ENCODE data around the gene KLK5.
"Not testable (repeated sequence)": the region's sequence is repeated elsewhere in the genome, so short reads cannot be mapped to it uniquely, and the experiment has no call there.

DNA sequence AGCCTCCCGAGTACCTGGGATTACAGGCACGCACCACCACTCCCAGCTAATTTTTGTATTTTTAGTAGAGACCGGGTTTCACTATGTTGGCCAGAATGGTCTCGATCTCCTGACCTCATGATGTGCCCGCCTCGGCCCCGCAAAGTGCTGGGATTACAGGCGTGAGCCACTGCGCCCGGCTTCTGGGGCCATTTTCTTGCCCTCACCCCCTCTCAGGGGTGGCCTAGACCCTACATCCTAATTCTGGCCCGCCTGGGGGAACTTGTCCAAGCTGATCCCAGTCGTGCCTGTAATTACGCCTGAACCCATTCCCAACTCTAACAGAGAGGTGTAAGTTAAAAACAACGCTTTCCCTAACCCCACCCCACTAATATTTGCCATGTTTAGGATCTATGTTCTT, 31.6 kb upstream of the KLK5 start:
- TF ChIP-seq, protein P1, sequence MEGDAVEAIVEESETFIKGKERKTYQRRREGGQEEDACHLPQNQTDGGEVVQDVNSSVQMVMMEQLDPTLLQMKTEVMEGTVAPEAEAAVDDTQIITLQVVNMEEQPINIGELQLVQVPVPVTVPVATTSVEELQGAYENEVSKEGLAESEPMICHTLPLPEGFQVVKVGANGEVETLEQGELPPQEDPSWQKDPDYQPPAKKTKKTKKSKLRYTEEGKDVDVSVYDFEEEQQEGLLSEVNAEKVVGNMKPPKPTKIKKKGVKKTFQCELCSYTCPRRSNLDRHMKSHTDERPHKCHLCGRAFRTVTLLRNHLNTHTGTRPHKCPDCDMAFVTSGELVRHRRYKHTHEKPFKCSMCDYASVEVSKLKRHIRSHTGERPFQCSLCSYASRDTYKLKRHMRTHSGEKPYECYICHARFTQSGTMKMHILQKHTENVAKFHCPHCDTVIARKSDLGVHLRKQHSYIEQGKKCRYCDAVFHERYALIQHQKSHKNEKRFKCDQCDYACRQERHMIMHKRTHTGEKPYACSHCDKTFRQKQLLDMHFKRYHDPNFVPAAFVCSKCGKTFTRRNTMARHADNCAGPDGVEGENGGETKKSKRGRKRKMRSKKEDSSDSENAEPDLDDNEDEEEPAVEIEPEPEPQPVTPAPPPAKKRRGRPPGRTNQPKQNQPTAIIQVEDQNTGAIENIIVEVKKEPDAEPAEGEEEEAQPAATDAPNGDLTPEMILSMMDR (IDR thresholded peaks at IDR 0.05), result not testable (repeated sequence)
- TF ChIP-seq POLR2AphosphoS5 (IDR thresholded peaks at IDR 0.05), result not testable (repeated sequence)

Data from gastroesophageal sphincter (tissue), 3 donors.